DMS79 treated with DMSO at 0.1 percent for 48 hours (cell line): ENCODE results near the gene PIGU.

ENCODE experiments used
- DNase-seq: peaks from one replicate; lab custom pipeline; 2025; lab: John Stamatoyannopoulos, UW

Gene PIGU

DNA sequence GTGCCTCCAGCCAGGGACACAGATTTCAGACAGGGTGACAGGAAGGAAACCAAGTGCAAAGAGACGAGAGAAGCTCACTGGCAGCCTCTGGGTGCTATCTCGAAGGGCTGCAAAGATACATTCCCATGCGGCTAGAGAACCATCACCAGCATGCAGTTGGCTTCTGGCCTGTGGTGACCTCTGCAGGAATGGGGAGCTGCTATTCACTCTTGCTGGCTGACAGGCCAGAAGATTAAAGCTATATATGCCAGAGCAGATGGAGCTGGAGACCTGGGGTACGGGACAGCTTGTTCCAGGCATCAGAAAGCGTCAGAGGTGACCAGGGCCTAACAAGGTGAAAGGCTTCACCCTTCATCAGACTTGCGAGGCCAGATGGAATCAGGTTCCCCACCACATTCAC is 98.4 kb downstream of the PIGU start:
- DNase-seq = no peak

DNA sequence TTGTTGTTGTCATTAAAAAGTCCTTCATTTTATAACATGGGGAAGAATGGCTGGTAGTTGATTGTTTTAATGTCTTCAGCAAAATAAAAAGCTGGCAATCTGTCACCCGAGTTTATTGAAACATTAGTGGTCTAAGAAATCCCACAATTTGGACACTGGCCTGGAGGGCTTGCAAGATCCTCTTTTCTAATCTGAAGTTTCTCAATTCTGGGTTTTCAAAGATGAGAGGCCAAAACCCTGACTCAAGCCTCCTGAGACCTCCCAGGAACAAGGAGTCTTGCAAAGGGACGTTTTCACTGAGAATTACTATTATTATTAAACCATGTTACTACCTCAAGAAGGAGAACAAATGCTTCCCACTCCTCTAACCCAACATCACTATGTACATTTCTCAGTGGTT is 98.9 kb downstream of the PIGU start:
- no peak for DNase-seq

- no peak for DNase-seq
Measured at GRCh38 chr20:34577061-34577460, 99.8 kb downstream of the PIGU start.

GRCh38 chr20:34575756-34576155 is 101.1 kb downstream of the PIGU start:
- DNase-seq = no peak

GRCh38 chr20:34575271-34575670 is 101.6 kb downstream of the PIGU start:
- DNase-seq = no peak

GRCh38 chr20:34574861-34575260 is 102.0 kb downstream of the PIGU start:
- no peak for DNase-seq

DNA sequence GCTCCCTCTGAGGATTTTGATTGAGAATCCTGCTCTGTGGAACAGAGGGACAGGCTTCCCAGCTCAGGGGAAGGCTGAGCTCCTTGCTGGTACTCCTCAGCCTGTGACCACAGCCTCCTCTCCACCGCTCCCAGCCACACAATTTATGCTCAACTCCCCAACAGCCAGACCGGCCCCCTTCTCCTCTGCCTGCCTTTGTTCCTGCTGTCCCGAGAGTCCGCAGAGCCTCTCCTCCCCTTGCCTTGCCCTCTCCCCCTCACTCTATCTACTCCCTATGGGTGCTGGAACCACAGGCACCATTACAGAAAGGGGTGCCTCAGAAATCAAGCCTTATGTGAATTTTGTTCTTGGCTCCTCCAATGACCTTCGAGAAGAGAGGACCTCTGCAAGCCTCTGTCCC is 102.5 kb downstream of the PIGU start:
- no peak for DNase-seq

DNA sequence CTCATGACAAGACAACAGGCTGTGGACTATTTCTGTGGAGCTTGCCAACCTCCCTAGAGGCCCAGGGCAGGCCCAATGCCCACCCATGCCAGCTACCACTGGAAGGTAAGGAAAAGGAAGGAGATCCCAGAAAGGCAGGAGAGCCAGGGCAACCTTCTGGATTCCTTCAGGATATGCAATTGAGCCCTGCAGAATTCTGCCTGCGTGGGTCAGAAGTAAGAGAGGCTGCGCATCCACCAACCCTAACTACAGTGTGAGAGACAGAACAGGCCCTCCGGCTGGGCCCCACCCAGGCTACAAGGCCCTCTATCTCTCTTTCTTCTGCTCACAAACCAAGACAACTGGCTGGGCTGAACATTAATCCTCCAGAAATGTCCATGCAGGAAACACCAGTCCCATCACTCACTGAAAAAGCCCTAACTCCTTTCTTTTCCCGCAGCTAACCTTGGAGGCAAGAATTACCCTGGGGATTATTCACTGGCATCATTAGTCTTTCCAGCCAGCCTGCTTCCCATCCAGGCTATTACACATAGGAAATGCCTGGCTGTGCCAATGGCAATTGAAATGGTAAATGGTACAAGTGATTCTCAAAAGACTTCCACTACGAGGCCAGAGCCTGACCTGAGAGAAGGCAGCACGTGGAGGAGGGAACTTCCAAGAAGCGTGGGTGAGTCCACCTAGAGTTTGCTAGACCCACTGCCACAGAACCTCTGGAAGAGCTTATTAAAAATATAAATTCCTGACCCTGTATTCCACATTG is 103.2 kb downstream of the PIGU start:
- DNase-seq = no peak

DNA sequence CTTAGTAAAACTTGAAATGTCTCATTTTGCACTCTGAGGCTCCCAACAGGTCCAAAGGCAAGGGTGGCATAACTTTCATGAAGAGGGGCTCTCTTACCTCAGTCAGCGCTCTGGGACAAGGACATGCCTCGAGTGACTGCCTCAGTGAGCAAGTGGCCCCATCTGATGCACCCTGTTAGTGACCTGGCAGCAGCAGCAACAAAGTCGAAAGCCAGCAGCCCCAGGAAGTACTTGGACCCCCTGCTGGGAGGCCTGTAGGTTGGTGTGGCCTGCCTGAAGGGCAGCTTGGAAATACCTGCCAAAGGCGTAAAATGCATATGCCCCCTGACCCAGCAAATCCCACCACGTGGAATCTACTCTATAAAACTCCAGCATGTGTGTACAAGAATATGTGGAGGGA is 105.1 kb downstream of the PIGU start:
- DNase-seq = no peak

- no peak for DNase-seq
Measured at GRCh38 chr20:34570859-34571306, 106.0 kb downstream of the PIGU start.

DNA sequence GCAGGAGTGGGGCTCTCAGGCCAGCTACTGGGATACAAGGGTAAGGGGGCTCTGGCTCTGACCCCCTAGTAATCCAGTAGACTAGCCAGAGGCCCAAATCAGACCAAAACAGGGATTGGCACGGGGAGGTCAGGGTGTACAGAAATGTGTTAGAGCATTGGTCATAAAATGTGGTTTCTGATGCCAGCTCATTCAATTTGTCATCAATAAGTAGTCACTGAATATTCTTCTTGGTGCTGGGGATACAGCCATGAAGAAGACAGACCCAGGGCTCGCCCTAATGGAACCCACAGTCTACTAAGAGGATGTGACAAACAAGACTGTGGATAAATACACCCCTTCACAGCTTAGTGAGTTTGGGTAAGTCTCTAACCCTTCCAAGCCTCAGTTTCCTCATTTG is 107.3 kb downstream of the PIGU start:
- no peak for DNase-seq

DNA sequence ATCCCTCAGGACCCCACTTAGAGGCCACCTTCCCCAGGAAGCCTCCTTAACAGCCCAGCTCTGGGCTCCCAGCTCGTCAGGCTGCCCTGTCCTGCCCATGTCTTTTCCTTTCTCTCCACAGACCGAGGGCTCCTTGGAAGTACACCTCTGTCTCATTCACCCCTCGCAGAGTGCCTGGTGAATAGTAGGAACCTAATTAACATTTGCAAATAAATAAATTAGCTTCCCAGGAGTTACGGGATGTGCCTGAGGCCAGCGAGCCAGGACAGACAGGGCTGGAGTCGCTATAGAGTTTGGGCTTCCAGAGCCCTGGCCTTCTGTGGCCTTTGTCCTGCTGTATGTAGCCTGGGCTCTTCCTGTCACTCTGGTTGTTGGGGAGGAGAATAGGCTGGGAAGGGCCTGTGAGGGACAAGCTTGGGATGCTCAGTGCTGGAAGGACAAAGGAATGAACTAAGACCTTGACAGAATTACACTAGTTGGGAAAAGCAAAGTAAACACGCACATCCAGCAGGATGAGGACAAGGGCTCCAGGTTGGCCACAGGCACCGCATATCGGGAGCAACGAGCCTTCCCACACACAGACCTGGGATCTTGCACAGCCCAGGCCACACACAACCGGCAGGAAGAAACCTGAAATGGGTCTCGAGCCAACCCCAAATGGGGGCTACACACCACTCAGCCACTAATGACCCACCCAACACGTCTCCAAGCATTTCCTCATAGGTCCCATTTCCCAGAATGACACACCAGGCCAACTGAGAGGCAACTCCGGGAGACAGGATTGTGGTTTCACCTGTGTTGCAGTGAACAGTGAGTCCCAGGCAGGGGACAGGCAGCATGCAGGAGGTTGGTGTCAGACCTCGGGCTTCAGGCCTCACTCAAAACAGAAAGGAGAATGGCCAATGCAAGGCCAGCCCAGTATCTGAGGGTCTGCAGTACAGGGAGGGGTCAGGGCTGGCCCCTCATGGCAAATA is 108.7 kb downstream of the PIGU start:
- DNase-seq = no peak

- peak; percentile 20 for DNase-seq
Measured at GRCh38 chr20:34566978-34567891, 109.7 kb downstream of the PIGU start.

DNA sequence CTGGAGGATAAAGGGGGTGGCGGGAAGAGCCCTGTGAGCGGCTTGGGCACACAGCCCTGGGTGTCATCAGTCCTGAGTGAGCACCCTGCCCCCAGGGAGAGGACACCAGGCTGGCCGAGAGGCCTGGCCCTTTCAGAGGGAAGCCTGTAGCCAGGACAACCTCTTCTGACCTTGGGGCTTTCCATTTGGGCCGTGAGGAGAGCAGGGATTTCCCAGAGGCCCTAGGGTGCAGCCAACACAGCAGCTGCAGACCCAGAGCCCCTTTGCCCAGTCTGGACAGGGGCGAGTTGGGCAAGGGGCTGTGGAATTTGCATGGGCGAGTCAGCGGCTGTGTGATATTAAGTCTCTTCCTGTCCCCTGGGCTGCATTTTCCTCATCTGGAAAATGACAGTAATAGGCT is 112.1 kb downstream of the PIGU start:
- no peak for DNase-seq

- no peak for DNase-seq
Measured at GRCh38 chr20:34562641-34563040, 114.3 kb downstream of the PIGU start.

GRCh38 chr20:34561661-34562060 is 115.2 kb downstream of the PIGU start:
- no peak for DNase-seq

DNA sequence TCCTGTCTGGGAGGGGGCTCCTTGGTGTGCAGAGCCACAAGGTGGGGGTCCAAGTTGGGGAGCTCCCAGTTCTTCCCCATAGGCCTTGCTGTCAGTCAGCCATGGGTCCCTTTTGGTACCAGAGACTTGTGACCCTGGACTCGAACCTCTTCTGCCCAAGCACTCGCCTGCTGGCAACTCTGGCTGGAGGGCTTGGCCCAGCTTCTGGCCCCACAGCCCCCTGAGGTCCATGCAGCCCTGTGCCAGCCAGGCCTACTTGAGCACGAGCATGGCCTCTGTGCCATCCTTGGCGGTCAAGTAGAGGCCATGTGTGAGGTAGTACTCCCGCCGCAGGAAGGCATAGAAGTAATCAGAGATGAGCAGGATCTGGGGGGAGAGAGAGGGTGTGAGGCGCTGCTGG is 116.3 kb downstream of the PIGU start:
- DNase-seq = no peak

DNA sequence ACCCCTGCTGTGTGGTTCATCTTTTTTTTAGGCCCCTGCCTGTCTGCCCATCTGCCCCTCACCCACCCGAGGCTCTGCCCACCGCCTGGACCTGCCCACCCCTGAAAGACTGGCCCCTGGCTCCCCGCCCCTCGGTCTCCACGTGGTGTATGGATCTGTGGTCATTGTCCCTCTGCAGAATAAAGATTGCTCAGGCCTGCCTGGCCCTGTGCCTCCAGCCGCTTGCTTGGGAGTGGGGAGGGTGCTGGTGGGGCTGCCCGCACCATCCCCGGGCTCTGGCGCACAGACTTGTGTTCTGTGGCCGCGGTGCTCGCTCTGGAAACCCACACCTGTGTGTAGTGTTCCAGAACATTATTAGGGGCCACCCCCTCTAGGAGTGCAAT is 116.8 kb downstream of the PIGU start:
- no peak for DNase-seq

- DNase-seq = no peak
Measured at GRCh38 chr20:34559311-34560140, 117.4 kb downstream of the PIGU start.

- DNase-seq = peak; percentile 27
Measured at GRCh38 chr20:34558320-34559218, 118.3 kb downstream of the PIGU start, which contains the start of gene MAP1LC3A. TSS of gene MAP1LC3A (plus strand) at chr20:34558718. CDS start at chr20:34558869, 151 bp downstream.
